PC-3 (cell line): Measurements from ENCODE around the gene UNC5B.

Source experiments
- EZH2phosphoT487 ChIP-seq: fragments of 300-600 bp; sonication (generic); IDR thresholded peaks from 2 replicates; pipeline ENCODE4 v1.6.1; 2018; ENCODE audit warnings: mild to moderate bottlenecking, antibody characterized with exemption, low read length, borderline replicate concordance
- TF ChIP-seq, protein P1 (sequence below): fragments of 300-600 bp; sonication (generic); conservative IDR thresholded peaks from 2 replicates; pipeline ENCODE4 v1.5.1; 2017; ENCODE audit warnings: antibody characterized with exemption, low read depth, mild to moderate bottlenecking, low read length

DNA sequence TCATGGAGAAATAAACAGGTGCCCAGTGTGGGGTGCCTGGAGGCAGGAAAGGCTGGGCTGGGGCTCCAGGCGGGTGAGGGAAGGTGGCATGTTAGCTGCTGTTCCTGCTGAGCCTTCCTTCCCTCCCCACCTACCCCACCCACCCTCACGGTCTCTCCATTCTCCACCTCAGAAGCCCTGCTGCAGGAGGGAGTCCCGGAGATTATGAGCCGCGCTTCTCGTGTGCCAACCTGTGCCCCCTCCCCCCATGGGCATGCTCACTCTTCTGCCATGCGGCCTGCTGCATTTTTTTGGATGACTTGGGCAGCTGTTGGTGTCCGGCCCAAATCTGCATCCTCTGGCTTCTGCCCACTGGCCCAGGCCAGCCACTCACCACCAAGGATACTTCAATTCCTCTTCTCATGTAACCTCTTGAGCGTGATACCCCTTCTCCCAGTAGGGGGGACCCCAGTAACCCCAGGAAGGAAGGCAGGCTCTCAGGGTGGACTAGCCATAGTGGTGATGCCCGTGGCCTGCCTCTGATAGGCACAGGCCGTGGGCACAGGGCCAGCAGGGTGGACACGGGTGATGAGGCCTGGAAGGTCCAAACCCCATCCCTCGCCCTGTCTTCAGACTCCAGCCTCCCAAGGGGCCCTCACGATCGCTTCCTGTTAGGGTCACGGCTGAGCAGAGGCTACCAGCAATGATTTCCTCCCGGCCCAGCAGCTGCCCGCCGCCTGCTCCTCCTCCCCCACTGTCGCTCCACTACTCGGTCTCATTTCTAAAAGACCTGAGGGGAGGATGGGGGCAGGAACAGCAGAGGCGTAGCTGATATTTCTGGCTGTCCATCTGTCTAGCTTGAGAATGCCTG is 27.8 kb downstream of the UNC5B start:
- TF ChIP-seq, protein P1, sequence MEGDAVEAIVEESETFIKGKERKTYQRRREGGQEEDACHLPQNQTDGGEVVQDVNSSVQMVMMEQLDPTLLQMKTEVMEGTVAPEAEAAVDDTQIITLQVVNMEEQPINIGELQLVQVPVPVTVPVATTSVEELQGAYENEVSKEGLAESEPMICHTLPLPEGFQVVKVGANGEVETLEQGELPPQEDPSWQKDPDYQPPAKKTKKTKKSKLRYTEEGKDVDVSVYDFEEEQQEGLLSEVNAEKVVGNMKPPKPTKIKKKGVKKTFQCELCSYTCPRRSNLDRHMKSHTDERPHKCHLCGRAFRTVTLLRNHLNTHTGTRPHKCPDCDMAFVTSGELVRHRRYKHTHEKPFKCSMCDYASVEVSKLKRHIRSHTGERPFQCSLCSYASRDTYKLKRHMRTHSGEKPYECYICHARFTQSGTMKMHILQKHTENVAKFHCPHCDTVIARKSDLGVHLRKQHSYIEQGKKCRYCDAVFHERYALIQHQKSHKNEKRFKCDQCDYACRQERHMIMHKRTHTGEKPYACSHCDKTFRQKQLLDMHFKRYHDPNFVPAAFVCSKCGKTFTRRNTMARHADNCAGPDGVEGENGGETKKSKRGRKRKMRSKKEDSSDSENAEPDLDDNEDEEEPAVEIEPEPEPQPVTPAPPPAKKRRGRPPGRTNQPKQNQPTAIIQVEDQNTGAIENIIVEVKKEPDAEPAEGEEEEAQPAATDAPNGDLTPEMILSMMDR = no peak
- no peak for TF ChIP-seq EZH2phosphoT487
